Measurements from ENCODE around the gene CNTLN.

The CNTLN gene, protein sequence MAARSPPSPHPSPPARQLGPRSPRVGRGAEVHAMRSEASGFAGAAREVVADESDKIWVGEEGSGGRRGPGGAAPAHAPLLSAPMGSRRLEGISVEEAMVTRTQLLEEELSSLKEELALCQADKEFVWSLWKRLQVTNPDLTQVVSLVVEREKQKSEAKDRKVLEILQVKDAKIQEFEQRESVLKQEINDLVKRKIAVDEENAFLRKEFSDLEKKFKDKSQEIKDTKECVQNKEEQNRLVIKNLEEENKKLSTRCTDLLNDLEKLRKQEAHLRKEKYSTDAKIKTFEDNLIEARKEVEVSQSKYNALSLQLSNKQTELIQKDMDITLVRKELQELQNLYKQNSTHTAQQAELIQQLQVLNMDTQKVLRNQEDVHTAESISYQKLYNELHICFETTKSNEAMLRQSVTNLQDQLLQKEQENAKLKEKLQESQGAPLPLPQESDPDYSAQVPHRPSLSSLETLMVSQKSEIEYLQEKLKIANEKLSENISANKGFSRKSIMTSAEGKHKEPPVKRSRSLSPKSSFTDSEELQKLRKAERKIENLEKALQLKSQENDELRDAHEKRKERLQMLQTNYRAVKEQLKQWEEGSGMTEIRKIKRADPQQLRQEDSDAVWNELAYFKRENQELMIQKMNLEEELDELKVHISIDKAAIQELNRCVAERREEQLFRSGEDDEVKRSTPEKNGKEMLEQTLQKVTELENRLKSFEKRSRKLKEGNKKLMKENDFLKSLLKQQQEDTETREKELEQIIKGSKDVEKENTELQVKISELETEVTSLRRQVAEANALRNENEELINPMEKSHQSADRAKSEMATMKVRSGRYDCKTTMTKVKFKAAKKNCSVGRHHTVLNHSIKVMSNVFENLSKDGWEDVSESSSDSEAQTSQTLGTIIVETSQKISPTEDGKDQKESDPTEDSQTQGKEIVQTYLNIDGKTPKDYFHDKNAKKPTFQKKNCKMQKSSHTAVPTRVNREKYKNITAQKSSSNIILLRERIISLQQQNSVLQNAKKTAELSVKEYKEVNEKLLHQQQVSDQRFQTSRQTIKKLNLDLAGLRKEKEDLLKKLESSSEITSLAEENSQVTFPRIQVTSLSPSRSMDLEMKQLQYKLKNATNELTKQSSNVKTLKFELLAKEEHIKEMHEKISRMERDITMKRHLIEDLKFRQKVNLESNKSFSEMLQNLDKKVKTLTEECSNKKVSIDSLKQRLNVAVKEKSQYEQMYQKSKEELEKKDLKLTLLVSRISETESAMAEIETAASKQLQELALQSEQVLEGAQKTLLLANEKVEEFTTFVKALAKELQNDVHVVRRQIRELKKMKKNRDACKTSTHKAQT (N-terminal part only)

GRCh38 chr9:17134396-17135294 is at the start of gene CNTLN:
Gene CNTLN, plus strand, starts transcription at chr9:17135040. Its CDS starts 26 bp downstream, at chr9:17135066.
- no peak for DNase-seq

GRCh38 chr9:17088566-17088965 is 46.3 kb upstream of the CNTLN start:
- DNase-seq: no peak

GRCh38 chr9:17090041-17090440 is 44.8 kb upstream of the CNTLN start:
- no peak for DNase-seq

DNA sequence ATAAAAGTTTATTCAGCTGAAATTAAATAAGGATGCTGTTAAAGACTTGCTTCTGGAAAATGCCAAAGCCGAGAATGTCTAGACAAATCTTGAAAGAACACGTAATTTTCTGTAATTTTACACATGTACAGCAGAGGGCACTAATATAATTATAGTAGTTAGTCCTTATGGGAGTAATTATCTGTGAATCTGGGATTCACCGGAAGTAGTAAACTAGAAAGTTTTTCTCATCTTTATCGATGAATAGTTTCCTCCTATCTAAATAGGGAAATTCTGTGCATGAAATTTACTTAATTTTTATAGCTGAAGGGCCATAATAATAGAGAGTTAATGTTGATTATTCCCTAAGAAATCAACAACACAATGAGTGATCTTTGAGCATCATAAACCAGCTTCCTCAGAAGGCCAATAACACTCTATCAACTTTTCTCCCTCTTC is 18.4 kb upstream of the CNTLN start:
- DNase-seq: no peak

- DNase-seq: no peak
Observed at GRCh38 chr9:17117372-17117771, 17.5 kb upstream of the CNTLN start.

- DNase-seq: no peak
Observed at GRCh38 chr9:17120203-17120602, 14.6 kb upstream of the CNTLN start.

- DNase-seq: no peak
Observed at GRCh38 chr9:17121264-17121663, 13.6 kb upstream of the CNTLN start.

- DNase-seq: no peak
Observed at GRCh38 chr9:17130291-17130690, 4.5 kb upstream of the CNTLN start.

GRCh38 chr9:17130725-17131124 is 4.1 kb upstream of the CNTLN start:
- no peak for DNase-seq

- DNase-seq: no peak
Observed at GRCh38 chr9:17131494-17131893, 3.3 kb upstream of the CNTLN start.

DNA sequence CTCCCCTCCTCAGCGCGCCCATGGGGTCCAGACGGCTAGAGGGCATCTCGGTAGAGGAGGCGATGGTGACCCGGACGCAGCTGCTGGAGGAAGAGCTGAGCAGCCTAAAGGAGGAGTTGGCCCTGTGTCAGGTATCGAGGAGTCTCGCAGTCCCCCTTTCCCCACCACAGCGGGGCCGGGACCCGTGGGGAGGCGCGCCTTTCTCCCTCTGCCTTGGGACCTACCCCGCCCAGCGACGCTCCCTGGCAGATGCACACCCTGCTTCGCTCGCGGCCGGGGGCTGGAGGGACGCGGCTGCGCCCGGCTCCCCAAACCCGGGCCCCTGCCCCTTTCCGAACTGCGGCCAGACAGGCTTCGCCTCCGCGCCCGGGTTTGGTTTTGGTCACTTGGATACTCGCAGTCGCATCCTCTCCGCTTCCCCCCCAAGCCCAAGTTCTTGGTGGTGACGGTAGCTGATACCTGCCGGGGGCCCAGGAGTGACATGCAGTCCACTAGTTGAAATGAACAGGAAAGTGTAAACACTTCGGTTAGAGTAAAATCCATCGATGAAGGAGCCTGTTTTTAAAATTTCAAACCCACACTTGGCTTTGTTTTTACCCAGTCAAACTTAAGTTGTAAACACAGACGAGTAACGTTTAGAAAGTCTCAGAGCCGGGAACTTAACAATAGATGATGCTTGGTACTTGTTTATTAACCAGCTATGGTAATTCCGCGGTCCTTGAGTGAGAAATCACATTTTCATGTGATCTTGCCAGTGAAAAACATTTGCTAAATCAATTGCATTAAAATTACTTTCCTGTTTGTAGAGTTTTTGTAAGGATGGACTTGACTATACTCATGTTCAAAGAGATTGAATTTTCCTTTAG is 688 bp downstream of the CNTLN start:
- no peak for DNase-seq

- no peak for DNase-seq
Observed at GRCh38 chr9:17137566-17137965, 2.7 kb downstream of the CNTLN start.

DNA sequence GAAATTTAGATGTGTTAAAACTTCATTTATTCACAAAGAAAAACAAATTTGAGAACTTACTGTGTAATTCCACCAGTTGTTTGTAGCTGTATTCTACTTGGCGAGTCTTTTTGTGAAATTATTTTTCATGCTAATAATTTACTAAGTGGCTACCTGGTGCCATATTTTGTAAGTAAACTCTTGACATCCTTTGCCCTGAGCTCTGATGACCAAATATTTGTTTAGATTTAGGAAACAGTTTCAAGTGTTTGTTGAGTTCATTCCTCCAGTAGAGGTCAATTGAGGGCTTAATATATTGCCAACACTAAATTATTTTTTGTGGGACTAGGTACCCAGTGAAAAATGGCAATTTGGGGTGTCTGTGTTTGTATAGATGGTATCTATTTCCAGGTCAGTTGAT is 3.7 kb downstream of the CNTLN start:
- DNase-seq: no peak

GRCh38 chr9:17140418-17140817 is 5.6 kb downstream of the CNTLN start:
- DNase-seq: no peak

GRCh38 chr9:17148324-17148723 is 13.5 kb downstream of the CNTLN start:
- no peak for DNase-seq

- no peak for DNase-seq
Observed at GRCh38 chr9:17159469-17159868, 24.6 kb downstream of the CNTLN start.

GRCh38 chr9:17160327-17160726 is 25.5 kb downstream of the CNTLN start:
- peak; percentile 3 for DNase-seq

GRCh38 chr9:17165764-17166163 is 30.9 kb downstream of the CNTLN start:
- no peak for DNase-seq

DNA sequence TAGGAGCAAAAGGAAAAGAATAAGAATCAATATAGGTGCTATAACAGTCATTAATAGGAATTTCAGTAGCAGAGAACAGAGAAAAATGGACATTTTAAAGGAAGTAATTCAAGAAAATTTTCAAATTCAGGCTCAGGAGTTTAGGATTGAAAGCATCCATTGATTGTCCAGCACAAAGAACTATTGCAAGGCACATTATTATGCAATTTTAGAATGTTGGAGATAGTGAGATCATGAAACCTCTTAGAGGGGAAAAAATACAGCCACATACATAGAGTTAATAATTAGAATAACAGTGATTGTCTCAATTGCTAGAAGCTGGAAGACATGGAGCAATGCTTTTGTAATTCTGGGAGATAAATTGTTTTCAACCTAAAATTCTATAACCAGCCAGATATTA is 31.5 kb downstream of the CNTLN start:
- DNase-seq: no peak

- DNase-seq: no peak
Observed at GRCh38 chr9:17171309-17172094, 36.7 kb downstream of the CNTLN start.
